Measurements from ENCODE around the gene UCK1. TPM values are rescaled to one million over a fixed set of nuclear protein-coding genes. Genes with fewer than 3 reads are reported as not detected.

UCK1 gene
- total RNA-seq, 2 experiments from 2014 or later = 26.1 to 29.6 TPM

DNA sequence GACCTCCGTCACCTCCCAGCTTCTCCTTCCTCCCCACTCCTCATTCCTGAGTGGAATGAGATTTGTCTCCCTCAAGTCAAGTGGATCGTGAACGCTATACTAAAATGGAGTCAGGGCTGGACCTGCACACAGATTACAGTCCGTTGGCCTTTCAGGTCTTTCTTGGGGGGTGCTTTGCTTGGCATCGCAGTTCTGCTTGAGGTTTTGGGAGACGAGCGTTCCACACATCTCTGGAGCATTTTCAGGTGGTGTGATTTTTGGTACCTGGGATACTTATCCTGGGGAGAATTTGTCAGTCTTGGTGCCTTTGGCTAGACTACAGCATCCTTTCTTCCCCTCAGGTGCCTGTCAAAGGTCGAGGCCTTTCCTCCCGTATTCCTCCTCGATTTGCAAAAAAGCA lies 52.2 kb downstream of the UCK1 start:
- Mint-ChIP-seq H3K27me3 (no peaks in the 10 kb centered on the region), H3K27ac (no peak overlapping the region), H3K9me3 (ENCODE audit: low read depth) (no peaks in the 10 kb centered on the region), H3K4me3 (no peak overlapping the region), H3K4me1 (peaks cover 2% of the 10 kb centered on the region), H3K36me3 (peaks cover 42% of the 10 kb centered on the region)
- CTCF ChIA-PET = interaction anchor here (0.6 to 3.1 kb wide), 7 partner anchors 19 to 129 kb away, joined by 3 to 15 read pairs (median 4); no protein-coding TSS in a partner anchor
- DNase-seq (no peak), ATAC-seq (no peak)

DNA sequence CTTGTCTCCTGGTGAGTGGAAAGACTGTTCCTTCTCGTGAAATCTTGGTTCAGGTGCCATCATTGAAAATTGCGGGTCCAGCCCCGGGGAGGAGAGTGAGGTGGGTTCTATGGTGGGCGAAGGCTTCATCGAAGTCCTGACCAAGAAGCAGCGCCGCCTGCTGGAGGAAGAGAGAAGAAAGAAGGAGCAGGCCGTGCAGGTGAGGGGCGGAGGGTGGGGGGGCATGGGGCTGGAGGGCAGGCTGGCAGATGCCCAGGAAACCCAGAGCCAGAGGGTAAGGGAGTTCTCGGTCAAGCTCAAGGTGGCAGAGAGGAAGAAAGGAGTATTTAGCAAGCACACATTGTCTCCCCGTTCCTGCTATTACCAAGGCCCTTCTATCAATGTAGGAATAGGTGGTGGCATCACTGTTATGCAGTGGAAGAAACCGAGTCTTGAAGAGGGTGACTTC lies 52.6 kb downstream of the UCK1 start:
- Mint-ChIP-seq H3K36me3 (peaks cover 39% of the 10 kb centered on the region), H3K4me3 (no peak overlapping the region), H3K27me3 (no peaks in the 10 kb centered on the region), H3K9me3 (ENCODE audit: low read depth) (no peaks in the 10 kb centered on the region), H3K4me1 (peaks cover 2% of the 10 kb centered on the region), H3K27ac (no peak overlapping the region)
- CTCF ChIA-PET = interaction anchor here (1.0 to 3.4 kb wide), 8 partner anchors 14 to 128 kb away, joined by 3 to 19 read pairs (median 5); no protein-coding TSS in a partner anchor
- DNase-seq (peak; percentile 65), ATAC-seq (no peak)

DNA sequence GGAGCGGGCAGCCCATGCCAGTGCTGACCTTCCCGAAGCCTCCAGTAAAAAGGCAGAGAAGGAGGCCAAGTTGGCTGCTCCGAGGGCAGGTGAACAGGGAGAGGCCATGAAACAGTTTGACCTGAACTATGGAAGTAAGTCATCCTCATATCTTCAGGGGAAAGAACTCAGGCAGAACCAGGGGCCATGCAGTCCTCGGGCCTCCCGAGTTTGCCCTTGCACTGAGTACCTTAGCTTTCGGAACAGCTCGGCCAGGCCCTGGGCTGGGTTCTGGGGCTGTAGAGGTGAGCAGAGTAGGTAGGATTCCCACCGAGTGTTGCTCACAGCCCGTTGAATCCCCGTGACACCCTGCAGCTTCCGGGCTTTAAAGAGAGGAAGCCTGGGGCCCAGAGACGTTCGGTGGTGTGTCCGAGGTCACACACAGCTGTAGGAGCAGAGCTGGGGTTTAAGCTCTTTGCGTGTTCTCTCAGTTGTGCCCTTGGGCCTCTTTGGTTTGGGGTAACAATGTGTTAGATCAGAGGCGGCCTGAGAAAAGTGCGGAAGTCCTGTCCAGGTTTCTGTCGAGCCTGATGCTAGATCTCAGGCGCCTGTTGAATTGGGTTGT lies 53.1 kb downstream of the UCK1 start:
- H3K27ac Mint-ChIP-seq = no peak overlapping the region
- ATAC-seq (no peak), DNase-seq (no peak)
- H3K9me3 Mint-ChIP-seq (ENCODE audit: low read depth) = no peaks in the 10 kb centered on the region
- peaks cover 38% of the 10 kb centered on the region for H3K36me3 Mint-ChIP-seq
- CTCF ChIA-PET = interaction anchor here (0.6 to 3.4 kb wide), 7 partner anchors 11 to 128 kb away, joined by 3 to 19 read pairs (median 3); no protein-coding TSS in a partner anchor
- no peaks in the 10 kb centered on the region for H3K27me3 Mint-ChIP-seq
- H3K4me3 Mint-ChIP-seq = no peak overlapping the region
- peaks cover 2% of the 10 kb centered on the region for H3K4me1 Mint-ChIP-seq

DNA sequence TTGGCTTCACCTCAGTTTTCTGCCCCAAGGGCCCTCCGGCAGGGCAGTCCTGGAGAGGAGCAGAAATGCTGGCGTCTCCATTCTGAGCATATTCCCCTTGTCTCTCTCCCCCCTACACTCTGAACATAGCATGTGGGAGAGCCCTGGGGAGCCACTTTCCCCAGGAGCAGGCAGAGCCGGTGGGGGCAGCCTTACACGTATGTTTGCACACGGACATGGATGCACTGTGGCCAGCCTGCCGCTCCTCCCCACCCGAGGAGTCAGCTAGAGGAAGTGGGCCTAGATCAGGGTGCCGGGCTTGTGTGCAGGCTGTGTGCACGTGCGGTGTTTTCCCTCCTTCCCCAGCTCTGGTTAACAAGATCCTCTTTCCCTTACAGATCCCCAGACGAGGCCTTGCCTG lies 53.7 kb downstream of the UCK1 start:
- no peak overlapping the region for H3K4me3 Mint-ChIP-seq
- peaks cover 39% of the 10 kb centered on the region for H3K36me3 Mint-ChIP-seq
- no peaks in the 10 kb centered on the region for H3K27me3 Mint-ChIP-seq
- CTCF ChIA-PET = interaction anchor here (0.6 to 3.4 kb wide), 7 partner anchors 10 to 127 kb away, joined by 3 to 19 read pairs (median 3); no protein-coding TSS in a partner anchor
- H3K27ac Mint-ChIP-seq = no peak overlapping the region
- no peak for ATAC-seq
- no peak for DNase-seq
- peaks cover 2% of the 10 kb centered on the region for H3K4me1 Mint-ChIP-seq
- no peaks in the 10 kb centered on the region for H3K9me3 Mint-ChIP-seq (ENCODE audit: low read depth)

DNA sequence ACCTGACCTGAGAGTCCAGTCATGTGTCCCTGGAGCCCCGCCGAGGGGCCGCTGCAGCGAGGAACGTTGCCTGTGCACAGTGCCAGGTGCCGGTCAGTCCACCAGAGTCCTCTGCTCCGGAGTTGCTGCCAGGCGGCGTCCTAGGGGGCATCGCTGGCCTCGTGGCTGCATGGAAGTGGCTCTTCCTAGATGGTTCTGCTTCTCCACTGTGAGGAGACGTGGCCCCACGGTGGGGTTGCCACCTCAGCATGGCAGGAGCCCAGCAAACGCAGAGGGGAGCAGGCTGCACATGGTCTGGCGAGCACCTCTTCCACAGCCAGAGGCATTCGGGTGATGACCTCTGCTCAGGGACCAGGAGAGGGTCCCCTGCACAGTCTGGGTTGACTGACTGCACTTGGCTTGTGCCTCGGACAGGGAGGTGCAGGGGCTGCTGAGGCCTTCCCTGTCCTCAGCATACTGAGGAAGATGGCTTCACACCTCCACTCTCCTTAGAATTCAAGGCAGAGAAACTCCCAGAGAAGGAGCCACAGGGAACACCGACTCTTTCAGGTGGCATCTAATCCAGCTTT lies 54.2 kb downstream of the UCK1 start:
- Mint-ChIP-seq H3K4me1 (peaks cover 2% of the 10 kb centered on the region), H3K36me3 (peaks cover 37% of the 10 kb centered on the region), H3K27me3 (no peaks in the 10 kb centered on the region), H3K4me3 (no peak overlapping the region), H3K27ac (no peak overlapping the region), H3K9me3 (ENCODE audit: low read depth) (no peaks in the 10 kb centered on the region)
- CTCF ChIA-PET = interaction anchor here (0.7 to 3.4 kb wide), 5 partner anchors 13 to 127 kb away, joined by 3 to 19 read pairs (median 3); no protein-coding TSS in a partner anchor
- ATAC-seq (no peak), DNase-seq (no peak)

DNA sequence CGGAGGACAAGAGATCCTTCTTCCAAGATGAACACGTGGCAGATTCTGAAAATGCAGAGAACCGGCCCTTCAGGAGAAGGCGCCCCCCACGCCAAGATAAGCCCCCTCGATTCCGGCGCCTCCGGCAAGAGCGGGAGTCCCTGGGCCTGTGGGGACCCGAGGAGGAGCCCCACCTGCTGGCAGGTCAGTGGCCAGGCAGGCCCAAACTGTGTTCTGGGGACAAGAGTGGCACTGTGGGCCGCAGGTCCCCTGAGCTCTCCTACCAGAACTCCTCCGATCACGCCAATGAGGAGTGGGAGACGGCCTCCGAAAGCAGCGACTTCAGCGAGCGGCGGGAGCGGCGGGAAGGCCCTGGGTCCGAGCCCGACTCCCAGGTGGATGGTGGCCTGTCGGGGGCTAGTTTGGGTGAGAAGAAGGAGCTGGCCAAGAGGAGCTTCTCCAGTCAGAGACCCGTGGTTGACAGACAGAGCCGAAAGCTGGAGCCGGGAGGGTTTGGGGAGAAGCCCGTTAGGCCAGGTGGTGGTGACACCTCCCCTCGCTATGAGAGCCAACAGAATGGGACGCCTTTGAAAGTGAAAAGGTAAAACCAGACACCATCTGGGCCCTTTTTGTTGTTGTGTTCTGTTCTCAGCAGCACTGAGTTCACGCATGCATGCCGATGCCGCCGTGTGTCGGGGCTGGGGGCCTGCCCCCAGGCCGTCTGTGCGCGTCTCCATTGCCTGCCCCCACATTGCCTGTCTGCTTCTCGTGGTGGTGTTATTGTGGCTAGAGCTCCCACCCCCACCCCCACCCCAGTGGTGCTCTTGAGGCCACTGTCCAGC lies 54.9 kb downstream of the UCK1 start:
- H3K36me3 Mint-ChIP-seq = peaks cover 40% of the 10 kb centered on the region
- CTCF ChIA-PET = interaction anchor here (0.7 to 3.4 kb wide), 4 partner anchors 78 to 126 kb away, joined by 3 to 19 read pairs (median 6); no protein-coding TSS in a partner anchor
- no peak overlapping the region for H3K27ac Mint-ChIP-seq
- H3K9me3 Mint-ChIP-seq (ENCODE audit: low read depth) = no peaks in the 10 kb centered on the region
- peaks cover 2% of the 10 kb centered on the region for H3K4me1 Mint-ChIP-seq
- H3K27me3 Mint-ChIP-seq = no peaks in the 10 kb centered on the region
- no peak overlapping the region for H3K4me3 Mint-ChIP-seq
- DNase-seq = no peak
- no peak for ATAC-seq

DNA sequence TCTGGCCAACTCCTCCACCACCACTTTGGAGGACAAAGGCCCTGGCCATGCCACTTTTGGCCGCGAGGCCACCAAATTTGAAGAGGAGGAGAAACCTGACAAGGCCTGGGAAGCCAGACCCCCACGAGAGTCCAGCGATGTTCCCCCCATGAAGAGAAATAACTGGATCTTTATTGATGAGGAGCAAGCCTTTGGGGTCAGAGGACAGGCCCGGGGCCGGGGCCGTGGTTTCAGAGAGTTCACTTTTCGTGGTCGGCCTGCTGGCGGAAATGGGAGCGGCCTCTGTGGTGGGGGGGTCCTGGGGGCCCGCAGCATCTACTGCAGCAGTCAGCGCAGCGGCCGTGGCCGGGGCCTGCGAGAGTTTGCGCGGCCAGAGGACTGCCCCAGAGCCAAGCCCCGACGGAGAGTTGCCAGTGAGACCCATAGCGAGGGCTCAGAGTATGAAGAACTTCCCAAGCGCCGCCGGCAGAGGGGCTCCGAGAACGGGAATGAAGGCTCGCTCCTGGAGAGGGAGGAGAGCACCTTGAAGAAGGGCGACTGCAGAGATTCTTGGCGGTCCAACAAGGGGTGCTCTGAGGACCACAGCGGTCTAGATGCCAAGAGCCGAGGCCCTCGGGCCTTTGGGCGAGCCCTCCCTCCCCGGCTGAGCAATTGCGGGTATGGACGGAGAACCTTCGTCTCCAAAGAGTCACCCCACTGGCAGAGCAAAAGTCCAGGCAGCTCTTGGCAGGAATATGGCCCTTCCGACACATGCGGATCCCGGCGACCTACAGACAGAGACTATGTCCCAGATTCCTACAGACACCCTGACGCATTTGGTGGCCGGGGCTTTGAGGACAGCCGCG lies 55.7 kb downstream of the UCK1 start:
- DNase-seq = no peak

DNA sequence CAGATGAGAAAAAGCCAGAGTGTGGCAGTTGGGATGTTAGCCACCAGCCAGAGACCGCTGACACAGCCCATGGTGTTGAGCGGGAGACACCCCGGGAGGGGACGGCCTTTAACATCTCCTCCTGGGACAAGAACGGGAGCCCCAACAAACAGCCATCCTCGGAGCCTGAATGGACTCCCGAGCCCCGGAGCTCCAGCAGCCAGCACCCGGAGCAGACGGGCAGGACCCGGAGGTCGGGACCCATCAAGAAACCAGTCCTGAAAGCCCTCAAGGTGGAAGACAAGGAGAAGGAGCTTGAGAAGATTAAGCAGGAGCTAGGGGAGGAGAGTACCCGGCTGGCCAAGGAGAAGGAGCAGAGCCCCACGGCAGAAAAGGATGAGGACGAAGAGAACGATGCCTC lies 56.4 kb downstream of the UCK1 start:
- no peak for ATAC-seq
- no peak for DNase-seq
- Mint-ChIP-seq H3K36me3 (peaks cover 50% of the 10 kb centered on the region), H3K27ac (no peak overlapping the region), H3K4me3 (no peak overlapping the region), H3K9me3 (ENCODE audit: low read depth) (no peaks in the 10 kb centered on the region), H3K27me3 (no peaks in the 10 kb centered on the region), H3K4me1 (peaks cover 2% of the 10 kb centered on the region)
- CTCF ChIA-PET = interaction anchor here (1.3 to 1.6 kb wide), 2 partner anchors 102 to 124 kb away, joined by 3 to 5 read pairs; no protein-coding TSS in a partner anchor

More for the DNA sequence above, 55.7 kb downstream of the UCK1 start:
- peaks cover 2% of the 10 kb centered on the region for H3K4me1 Mint-ChIP-seq
- H3K9me3 Mint-ChIP-seq (ENCODE audit: low read depth) = no peaks in the 10 kb centered on the region
- no peaks in the 10 kb centered on the region for H3K27me3 Mint-ChIP-seq
- no peak overlapping the region for H3K27ac Mint-ChIP-seq
- H3K4me3 Mint-ChIP-seq = no peak overlapping the region
- CTCF ChIA-PET = interaction anchor here (1.2 to 3.4 kb wide), 4 partner anchors 102 to 125 kb away, joined by 3 to 19 read pairs (median 4); no protein-coding TSS in a partner anchor
- no peak for ATAC-seq
- peaks cover 47% of the 10 kb centered on the region for H3K36me3 Mint-ChIP-seq

DNA sequence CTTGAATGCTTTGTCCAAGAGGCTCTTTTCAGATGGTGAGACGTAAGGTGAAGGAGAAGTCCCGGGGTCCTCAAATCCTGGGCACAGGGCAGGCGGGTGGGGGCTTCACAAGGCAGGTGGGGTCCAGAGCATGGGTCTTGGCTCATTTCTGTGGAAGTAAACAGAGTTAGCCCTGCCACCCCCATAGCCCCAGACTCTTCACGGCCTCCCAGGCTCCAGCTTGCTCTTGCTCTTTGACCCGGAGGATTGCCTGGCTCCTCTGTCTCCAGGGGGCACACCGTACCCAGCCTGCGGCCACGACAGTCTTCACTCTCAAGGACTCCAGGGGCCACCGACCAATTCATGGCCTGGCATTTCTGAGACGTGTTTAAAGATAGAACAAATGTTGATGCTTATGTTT lies 57.2 kb downstream of the UCK1 start:
- Mint-ChIP-seq H3K9me3 (ENCODE audit: low read depth) (no peaks in the 10 kb centered on the region), H3K36me3 (peaks cover 49% of the 10 kb centered on the region), H3K4me1 (no peaks in the 10 kb centered on the region), H3K4me3 (no peak overlapping the region), H3K27ac (no peak overlapping the region), H3K27me3 (no peaks in the 10 kb centered on the region)
- CTCF ChIA-PET = interaction anchor here (1.3 to 1.6 kb wide), 2 partner anchors 101 to 123 kb away, joined by 3 to 5 read pairs; no protein-coding TSS in a partner anchor
- no peak for ATAC-seq
- no peak for DNase-seq

Other genes starting within 250 kb of the UCK1 start
- not detected for gene PLPP7, start 241.5 kb downstream of the UCK1 start, total RNA-seq
- gene PRRC2B, start 137.2 kb downstream of the UCK1 start, total RNA-seq = 100 to 1,000 TPM; 242 to 293 TPM
- 10 to 100 TPM; 41.5 to 53.7 TPM for gene POMT1, start 28.3 kb downstream of the UCK1 start, total RNA-seq
- not detected for gene PRRT1B, start 14.3 kb upstream of the UCK1 start, total RNA-seq
- gene RAPGEF1, start 208.8 kb upstream of the UCK1 start, total RNA-seq = 100 to 1,000 TPM; 187 to 215 TPM

Data from activated CD8-positive, alpha-beta memory T cell treated with anti-CD3 and anti-CD28 coated beads, Interleukin-2, amount 10 ng/mL, durations not matched to agents 7 days and 5 days (primary cell).